ENCODE measurements around the gene UQCRQ. TPM values are rescaled to one million over a fixed set of nuclear protein-coding genes. Genes with fewer than 3 reads are reported as not detected.

Gene UQCRQ
- total RNA-seq, 6 donors from 2014 or later = 44.6 to 327 (median 103) TPM

GRCh38 chr5:132824426-132824825 lies 42.0 kb upstream of the UQCRQ start:
- no peak for DNase-seq
- TF ChIP-seq, protein P1, sequence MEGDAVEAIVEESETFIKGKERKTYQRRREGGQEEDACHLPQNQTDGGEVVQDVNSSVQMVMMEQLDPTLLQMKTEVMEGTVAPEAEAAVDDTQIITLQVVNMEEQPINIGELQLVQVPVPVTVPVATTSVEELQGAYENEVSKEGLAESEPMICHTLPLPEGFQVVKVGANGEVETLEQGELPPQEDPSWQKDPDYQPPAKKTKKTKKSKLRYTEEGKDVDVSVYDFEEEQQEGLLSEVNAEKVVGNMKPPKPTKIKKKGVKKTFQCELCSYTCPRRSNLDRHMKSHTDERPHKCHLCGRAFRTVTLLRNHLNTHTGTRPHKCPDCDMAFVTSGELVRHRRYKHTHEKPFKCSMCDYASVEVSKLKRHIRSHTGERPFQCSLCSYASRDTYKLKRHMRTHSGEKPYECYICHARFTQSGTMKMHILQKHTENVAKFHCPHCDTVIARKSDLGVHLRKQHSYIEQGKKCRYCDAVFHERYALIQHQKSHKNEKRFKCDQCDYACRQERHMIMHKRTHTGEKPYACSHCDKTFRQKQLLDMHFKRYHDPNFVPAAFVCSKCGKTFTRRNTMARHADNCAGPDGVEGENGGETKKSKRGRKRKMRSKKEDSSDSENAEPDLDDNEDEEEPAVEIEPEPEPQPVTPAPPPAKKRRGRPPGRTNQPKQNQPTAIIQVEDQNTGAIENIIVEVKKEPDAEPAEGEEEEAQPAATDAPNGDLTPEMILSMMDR (IDR thresholded peaks at IDR 0.05) = no peak
- no peak for TF ChIP-seq EP300 (IDR thresholded peaks at IDR 0.05)
- TF ChIP-seq POLR2AphosphoS5 (IDR thresholded peaks at IDR 0.05) = no peak
- TF ChIP-seq POLR2A (IDR thresholded peaks at IDR 0.05) = no peak
- Histone ChIP-seq H3K27ac (no peak overlapping the region), H3K4me1 (peaks cover 29 to 50% (median 35%) of the 10 kb centered on the region in 4 donors), H3K36me3 (peaks cover 0 to 30% (median 10%) of the 10 kb centered on the region in 4 donors), H3K9me3 (no peaks in the 10 kb centered on the region), H3K4me3 (no peak overlapping the region), H3K27me3 (peaks cover 0 to 8% (median 3%) of the 10 kb centered on the region in 4 donors)
- 94 to 100% methylated on average over 3 of the region's 3 CpGs for WGBS, 2 donors
- ATAC-seq (ENCODE audit: low FRiP score in 2 of 2) = no peak

DNA sequence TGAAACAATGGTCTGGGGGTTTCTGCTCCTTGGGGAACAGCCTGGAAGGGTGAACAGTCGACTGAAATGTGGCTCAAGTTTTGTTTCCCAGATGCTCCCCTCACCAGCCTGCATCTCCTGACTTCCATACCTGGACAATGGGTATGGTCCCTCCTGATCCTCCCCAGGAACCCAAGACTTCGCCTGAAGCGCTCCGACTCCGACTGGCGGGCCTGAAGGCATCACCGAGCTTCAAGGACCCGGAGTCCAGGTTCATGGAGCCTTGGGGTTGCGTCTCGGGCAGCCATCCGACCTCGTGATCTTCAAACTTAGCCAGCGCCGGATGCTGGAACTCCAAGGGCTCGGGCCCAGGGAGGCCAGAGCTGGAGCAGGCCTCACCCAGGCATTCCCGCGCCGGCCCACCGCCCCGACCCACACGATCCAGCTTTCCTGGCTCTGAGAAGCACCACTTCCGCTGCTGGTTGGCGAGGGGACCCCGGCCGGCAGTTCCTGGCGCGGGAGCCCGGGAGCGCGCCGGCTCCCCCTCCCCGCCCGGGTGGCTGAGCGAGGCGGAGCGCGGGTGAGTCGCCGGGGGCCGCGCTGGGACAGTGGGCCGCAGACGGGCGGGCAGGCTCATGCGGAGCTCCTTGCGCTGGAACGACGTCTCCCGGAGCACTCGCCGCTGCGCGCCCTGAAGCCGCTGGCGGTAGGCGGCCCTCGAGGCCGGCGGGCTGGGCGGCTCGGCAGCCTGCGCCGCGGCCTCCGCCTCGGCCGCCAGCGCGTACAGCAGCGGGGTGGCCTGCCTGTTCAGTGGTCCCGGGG lies 41.2 kb upstream of the UQCRQ start:
- ATAC-seq (ENCODE audit: low FRiP score in 2 of 2) = no peak
- WGBS, 2 donors = 91 to 100% methylated on average over 2 to 17 of the region's 71 CpGs
- DNase-seq = peak in 1 of 2 donors; percentile 87
- Histone ChIP-seq H3K9me3 (no peaks in the 10 kb centered on the region), H3K4me3 (peak overlapping the region in 3 of 4 donors; percentile 7 to 33 (median 23)), H3K36me3 (peaks cover 0 to 30% (median 10%) of the 10 kb centered on the region in 4 donors), H3K27me3 (peaks cover 0 to 9% (median 2%) of the 10 kb centered on the region in 4 donors), H3K27ac (peak overlapping the region in 1 of 4 donors; percentile 78), H3K4me1 (peaks cover 29 to 51% (median 33%) of the 10 kb centered on the region in 4 donors)
- no peak for TF ChIP-seq EP300 (IDR thresholded peaks at IDR 0.05)
- no peak for TF ChIP-seq POLR2A (IDR thresholded peaks at IDR 0.05)
- no peak for TF ChIP-seq POLR2AphosphoS5 (IDR thresholded peaks at IDR 0.05)
- TF ChIP-seq, protein P1 (IDR thresholded peaks at IDR 0.05) = no peak

GRCh38 chr5:132825834-132826391 lies 40.5 kb upstream of the UQCRQ start:
- Histone ChIP-seq H3K27ac (peak overlapping the region; percentile 56 to 78 (median 63)), H3K27me3 (peaks cover 0 to 16% (median 2%) of the 10 kb centered on the region in 4 donors), H3K9me3 (no peaks in the 10 kb centered on the region), H3K4me3 (peak overlapping the region in 3 of 4 donors; percentile 7 to 33 (median 23)), H3K36me3 (peaks cover 0 to 30% (median 10%) of the 10 kb centered on the region in 4 donors), H3K4me1 (peaks cover 31 to 55% (median 37%) of the 10 kb centered on the region in 4 donors)
- DNase-seq (no peak), ATAC-seq (ENCODE audit: low FRiP score in 2 of 2) (no peak)
- WGBS, 2 donors = 56 to 64% methylated on average over 20 to 43 of the region's 43 CpGs
- TF ChIP-seq EP300 (IDR thresholded peaks at IDR 0.05) = no peak
- no peak for TF ChIP-seq POLR2A (IDR thresholded peaks at IDR 0.05)
- TF ChIP-seq, protein P1 (IDR thresholded peaks at IDR 0.05) = no peak
- no peak for TF ChIP-seq POLR2AphosphoS5 (IDR thresholded peaks at IDR 0.05)

DNA sequence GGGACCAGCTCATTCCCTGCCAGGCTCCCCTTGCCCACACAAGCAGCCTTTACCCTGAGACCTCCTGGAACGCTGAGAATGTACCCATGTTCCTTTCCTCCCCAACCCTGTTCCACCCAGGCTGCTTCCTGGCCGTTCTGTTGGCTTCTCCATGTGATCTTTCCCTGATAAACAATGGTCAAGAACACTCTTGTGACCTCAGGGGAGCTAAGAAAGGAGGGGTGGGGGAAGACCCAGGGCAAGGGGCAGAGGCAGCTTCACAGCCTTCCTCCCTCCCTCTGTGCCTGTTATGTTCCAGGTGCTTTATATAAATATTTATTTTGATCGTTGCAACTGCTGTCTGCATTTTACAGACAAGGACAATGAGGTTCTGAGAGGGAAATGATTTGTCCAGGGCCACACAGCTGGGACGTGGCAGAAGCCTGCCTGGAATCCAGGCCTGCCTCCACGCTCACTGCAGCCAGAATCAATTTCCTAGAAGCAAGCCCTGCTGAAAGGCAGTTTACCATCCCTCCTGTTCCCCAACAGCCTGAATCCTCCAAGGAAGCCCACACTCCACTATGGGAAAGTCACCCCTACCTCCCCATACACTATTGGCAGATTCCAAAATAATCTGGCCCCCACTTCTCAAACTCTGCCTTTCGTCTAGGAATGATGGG lies 39.9 kb upstream of the UQCRQ start:
- H3K4me1 ChIP-seq = peaks cover 33 to 60% (median 40%) of the 10 kb centered on the region in 4 donors

More for the DNA sequence above, 39.9 kb upstream of the UQCRQ start:
- peaks cover 0 to 30% (median 10%) of the 10 kb centered on the region in 4 donors for H3K36me3 ChIP-seq
- DNase-seq (no peak), ATAC-seq (ENCODE audit: low FRiP score in 2 of 2) (no peak)
- peaks cover 0 to 18% (median 2%) of the 10 kb centered on the region in 4 donors for H3K27me3 ChIP-seq
- WGBS, 2 donors = 62 to 67% methylated on average over 6 of the region's 6 CpGs
- H3K9me3 ChIP-seq = no peaks in the 10 kb centered on the region
- H3K4me3 ChIP-seq = no peak overlapping the region
- H3K27ac ChIP-seq = peak overlapping the region; percentile 56 to 78 (median 63)
- TF ChIP-seq, protein P1 (IDR thresholded peaks at IDR 0.05) = no peak
- TF ChIP-seq EP300 (IDR thresholded peaks at IDR 0.05) (peak in 1 of 4 donors; percentile 53), POLR2AphosphoS5 (IDR thresholded peaks at IDR 0.05) (peak in 1 of 2 donors; percentile 72), POLR2A (IDR thresholded peaks at IDR 0.05) (no peak)

All from upper lobe of left lung (tissue), 6 donors.